Hair follicular keratinocyte (primary cell): Measurements from ENCODE around the gene DNAH12. TPM values are rescaled to one million over a fixed set of nuclear protein-coding genes. Genes with fewer than 3 reads are reported as not detected.

ENCODE experiments used
- total RNA-seq: library from RNA; depleted of rRNA; stranded (reverse); fragments of >200 nt; gene quantifications from 2 replicates; pipeline ENCODE4 v1.2.3, GENCODE V29; 2015

Gene DNAH12, protein sequence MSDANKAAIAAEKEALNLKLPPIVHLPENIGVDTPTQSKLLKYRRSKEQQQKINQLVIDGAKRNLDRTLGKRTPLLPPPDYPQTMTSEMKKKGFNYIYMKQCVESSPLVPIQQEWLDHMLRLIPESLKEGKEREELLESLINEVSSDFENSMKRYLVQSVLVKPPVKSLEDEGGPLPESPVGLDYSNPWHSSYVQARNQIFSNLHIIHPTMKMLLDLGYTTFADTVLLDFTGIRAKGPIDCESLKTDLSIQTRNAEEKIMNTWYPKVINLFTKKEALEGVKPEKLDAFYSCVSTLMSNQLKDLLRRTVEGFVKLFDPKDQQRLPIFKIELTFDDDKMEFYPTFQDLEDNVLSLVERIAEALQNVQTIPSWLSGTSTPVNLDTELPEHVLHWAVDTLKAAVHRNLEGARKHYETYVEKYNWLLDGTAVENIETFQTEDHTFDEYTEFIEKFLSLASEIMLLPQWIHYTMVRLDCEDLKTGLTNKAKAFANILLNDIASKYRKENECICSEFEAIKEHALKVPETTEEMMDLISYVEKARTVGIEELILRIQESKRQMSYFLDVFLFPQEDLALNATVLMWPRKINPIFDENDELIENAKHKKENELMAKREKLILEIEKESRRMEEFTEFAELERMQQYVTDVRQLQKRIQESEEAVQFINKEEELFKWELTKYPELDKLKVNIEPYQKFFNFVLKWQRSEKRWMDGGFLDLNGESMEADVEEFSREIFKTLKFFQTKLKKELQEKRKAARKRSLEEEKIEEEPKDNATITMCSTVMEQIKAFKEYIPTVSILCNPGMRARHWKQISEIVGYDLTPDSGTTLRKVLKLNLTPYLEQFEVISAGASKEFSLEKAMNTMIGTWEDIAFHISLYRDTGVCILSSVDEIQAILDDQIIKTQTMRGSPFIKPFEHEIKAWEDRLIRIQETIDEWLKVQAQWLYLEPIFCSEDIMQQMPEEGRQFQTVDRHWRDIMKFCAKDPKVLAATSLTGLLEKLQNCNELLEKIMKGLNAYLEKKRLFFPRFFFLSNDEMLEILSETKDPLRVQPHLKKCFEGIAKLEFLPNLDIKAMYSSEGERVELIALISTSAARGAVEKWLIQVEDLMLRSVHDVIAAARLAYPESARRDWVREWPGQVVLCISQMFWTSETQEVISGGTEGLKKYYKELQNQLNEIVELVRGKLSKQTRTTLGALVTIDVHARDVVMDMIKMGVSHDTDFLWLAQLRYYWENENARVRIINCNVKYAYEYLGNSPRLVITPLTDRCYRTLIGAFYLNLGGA (N-terminal part only)
- total RNA-seq, result not detected in 2 replicates

GRCh38 chr3:57544181-57545125, at the start of gene DNAH12:
Gene DNAH12 (minus strand): TSS chr3:57544344. CDS start chr3:57542870, 1,474 bp downstream.

GRCh38 chr3:57555738-57556458, 11.8 kb upstream of the DNAH12 start, which contains the start of gene PDE12:
Gene PDE12 (plus strand): TSS chr3:57556274. CDS start chr3:57556380, 106 bp downstream.

DNA sequence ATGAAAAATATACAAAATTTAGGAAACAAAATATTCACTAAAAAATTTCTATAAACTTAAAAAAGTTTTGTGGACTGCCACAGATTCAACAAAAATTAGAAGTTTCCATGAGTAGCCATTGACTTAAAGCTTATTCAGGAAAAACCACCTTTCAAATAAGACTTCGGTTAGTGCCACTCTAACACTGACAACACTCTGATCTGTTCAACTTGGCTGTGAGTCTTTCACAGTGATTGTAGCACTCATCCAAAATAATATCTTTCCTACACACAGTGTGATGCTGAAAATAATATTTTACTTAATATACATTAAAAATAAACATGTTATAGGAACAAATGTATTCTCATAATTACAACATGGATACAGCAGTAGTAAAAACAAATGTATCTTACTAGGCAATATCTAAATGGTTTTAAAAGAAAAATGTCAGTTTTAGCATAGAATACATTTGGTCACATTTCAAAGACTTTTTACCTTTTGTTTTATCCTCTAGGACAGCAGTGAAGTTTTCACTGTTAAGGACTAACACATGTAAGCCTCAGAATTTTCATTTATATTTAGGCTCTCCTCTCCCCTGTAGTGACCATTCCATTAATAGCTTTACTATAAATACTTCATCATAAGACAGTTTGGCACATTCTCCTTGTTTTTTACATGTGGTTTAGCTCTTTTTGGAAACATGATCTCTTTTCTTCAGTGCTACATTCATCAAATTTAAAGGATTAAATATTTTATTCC, 251.8 kb downstream of the DNAH12 start, which contains the start of gene ASB14:
Gene ASB14 (minus strand): TSS at position 527 of the 738 bp plus-strand sequence. CDS start 652 bp downstream, outside the sequence.

Other genes starting within 250 kb of the DNAH12 start
- gene PDE12, start 11.9 kb upstream of the DNAH12 start, total RNA-seq, result 12.0 and 19.9 TPM in 2 replicates
- gene ARF4, start 53.0 kb upstream of the DNAH12 start, total RNA-seq, result 176 and 180 TPM in 2 replicates
- gene DENND6A, start 148.7 kb upstream of the DNAH12 start, total RNA-seq, result 19.6 and 37.8 TPM in 2 replicates
- gene SLMAP, start 212.0 kb upstream of the DNAH12 start, total RNA-seq, result 44.8 and 66.4 TPM in 2 replicates